Fibroblast of villous mesenchyme (primary cell): ENCODE measurements around the gene LAD1. TPM values are rescaled to one million over a fixed set of nuclear protein-coding genes. Genes with fewer than 3 reads are reported as not detected.

ENCODE experiments used
- DNase-seq: peaks from one replicate; pipeline ENCODE4 v3.0.0-alpha.2; 2010; ENCODE audit warnings: low read depth
- H3K4me3 ChIP-seq: 2 replicates; pipeline ENCODE4 v1.5.1; 2011; ENCODE audit warnings: low read depth, mild to moderate bottlenecking, low read length
- CTCF ChIP-seq: IDR thresholded peaks from 2 replicates; pipeline ENCODE4 v1.5.1; 2012; ENCODE audit warnings: low read depth, mild to moderate bottlenecking, low read length; ENCODE audit not compliant: insufficient read depth
- total RNA-seq: library from RNA; depleted of rRNA; stranded (reverse); fragments of >200 nt; gene quantifications from 2 replicates; pipeline ENCODE4 v1.2.3, GENCODE V29; 2012

Gene LAD1
- total RNA-seq, 1 donor, result not detected

- no peak for DNase-seq
- TF ChIP-seq CTCF, result no peak
Measured at GRCh38 chr1:201403359-201403758, 4.2 kb upstream of the LAD1 start.

GRCh38 chr1:201401700-201402099, 2.6 kb upstream of the LAD1 start:
- no peak for DNase-seq
- H3K4me3 ChIP-seq, result no peak overlapping the region
- TF ChIP-seq CTCF, result no peak

More at GRCh38 chr1:201403359-201403758, 4.2 kb upstream of the LAD1 start:
- no peak overlapping the region for H3K4me3 ChIP-seq

- no peak overlapping the region for H3K4me3 ChIP-seq
- no peak for TF ChIP-seq CTCF
- DNase-seq, result no peak
Measured at GRCh38 chr1:201400852-201401230, 1.7 kb upstream of the LAD1 start.

GRCh38 chr1:201400212-201400851, 1.2 kb upstream of the LAD1 start:
- TF ChIP-seq CTCF, result no peak
- no peak for DNase-seq
- H3K4me3 ChIP-seq, result no peak overlapping the region

GRCh38 chr1:201399352-201400126, 415 bp upstream of the LAD1 start:
- H3K4me3 ChIP-seq, result no peak overlapping the region
- no peak for TF ChIP-seq CTCF
- DNase-seq, result no peak

GRCh38 chr1:201397675-201398074, 1.4 kb downstream of the LAD1 start:
- DNase-seq, result no peak
- H3K4me3 ChIP-seq, result no peak overlapping the region
- TF ChIP-seq CTCF, result no peak
